SK-N-SH (cell line): Measurements from ENCODE around the gene EGFLAM. TPM values are rescaled to one million over a fixed set of nuclear protein-coding genes. Genes with fewer than 3 reads are reported as not detected.

Experiments
- CTCF ChIA-PET: fragments of 300-600, 350-600 bp; formaldehyde crosslinking; extraction: SDS; loops from one replicate; lab custom pipeline; 2021; lab: Yijun Ruan, JAX
- POLR2A ChIA-PET: fragments of 350-600 bp; sonication (Branson Sonifier 250); formaldehyde crosslinking; extraction: SDS; loops from one replicate; lab custom pipeline; 2020; ENCODE audit warnings: antibody characterized with exemption, inconsistent platforms; lab: Yijun Ruan, JAX
- DNase-seq: peaks from one replicate; pipeline ENCODE4 v3.0.0; 2012
- H2AFZ ChIP-seq: fragments of 200-600 bp; sonication (generic); 2 replicates; pipeline ENCODE4 v1.8.1; 2016; ENCODE audit warnings: antibody characterized with exemption, mild to moderate bottlenecking, low read depth
- H3F3A ChIP-seq: fragments of 200-600 bp; sonication (generic); replicated peaks from 2 replicates; pipeline ENCODE3; 2016; ENCODE audit warnings: antibody characterized with exemption, mild to moderate bottlenecking; ENCODE audit not compliant: insufficient read depth
- H3K27ac ChIP-seq, 2 experiments: fragments of 200-500 bp in 1 of 2; fragments of 200-600 bp in 1 of 2; sonication (Bioruptor generic) in 1 of 2; sonication (generic), shearing (Covaris generic) in 1 of 2; 2 replicates each; pipeline versions ENCODE4 v1.5.1 to v1.6.1; 2014 to 2016; ENCODE audit warnings: low read depth in 2 of 2, inconsistent platforms in 1 of 2, low read length in 1 of 2, mild to moderate bottlenecking in 1 of 2, mixed read lengths in 1 of 2
- H3K27me3 ChIP-seq: fragments of 200-600 bp; sonication (generic), shearing (Covaris generic); 2 replicates; pipeline ENCODE4 v1.6.1; 2016; ENCODE audit warnings: mixed run types; ENCODE audit not compliant: insufficient read depth
- H3K36me3 ChIP-seq, 2 experiments: fragments of 200-500 bp in 1 of 2; fragments of 200-600 bp in 1 of 2; sonication (Bioruptor generic) in 1 of 2; sonication (generic) in 1 of 2; replicated peaks in 1 of 2; 2 replicates each; pipeline versions ENCODE3 to v1.5.1; 2014 to 2016; ENCODE audit warnings: low read length in 1 of 2, mild to moderate bottlenecking in 1 of 2; ENCODE audit not compliant: insufficient read depth in 2 of 2, control insufficient read depth in 1 of 2
- H3K4me1 ChIP-seq, 2 experiments: fragments of 200-500 bp in 1 of 2; fragments of 200-600 bp in 1 of 2; sonication (Bioruptor generic) in 1 of 2; sonication (generic), shearing (Covaris generic) in 1 of 2; 2 replicates each; pipeline versions ENCODE4 v1.5.1 to v1.6.1; 2014 to 2016; ENCODE audit warnings: low read depth in 1 of 2, low read length in 1 of 2, mixed run types in 1 of 2; ENCODE audit not compliant: insufficient read depth in 2 of 2, control insufficient read depth in 1 of 2
- H3K4me2 ChIP-seq: fragments of 200-600 bp; sonication (generic), shearing (Covaris generic); 2 replicates; pipeline ENCODE4 v1.6.1; 2017; ENCODE audit warnings: mixed run types
- H3K4me3 ChIP-seq, 2 experiments: fragments of 200-500 bp in 1 of 2; fragments of 200-600 bp in 1 of 2; sonication (Bioruptor generic) in 1 of 2; sonication (generic), shearing (Covaris generic) in 1 of 2; 2 replicates each; pipeline versions ENCODE4 v1.5.1 to v1.8.1; 2014 to 2016; ENCODE audit warnings: low read depth in 2 of 2, inconsistent platforms in 1 of 2, low read length in 1 of 2, mild to moderate bottlenecking in 1 of 2, mixed read lengths in 1 of 2, moderate library complexity in 1 of 2
- H3K79me2 ChIP-seq: fragments of 200-600 bp; sonication (generic); 2 replicates; pipeline ENCODE4 v1.8.1; 2017; ENCODE audit warnings: mild to moderate bottlenecking; ENCODE audit not compliant: insufficient read depth
- H3K9ac ChIP-seq: fragments of 200-600 bp; sonication (generic); 2 replicates; pipeline ENCODE4 v1.6.1; 2017; ENCODE audit warnings: mixed run types
- H3K9me2 ChIP-seq: fragments of 200-600 bp; sonication (generic); 2 replicates; pipeline ENCODE4 v1.6.1; 2017; ENCODE audit warnings: mixed run types
- H3K9me3 ChIP-seq: fragments of 200-600 bp; sonication (generic); 2 replicates; pipeline ENCODE4 v1.6.1; 2017; ENCODE audit warnings: mixed run types, mild to moderate bottlenecking, moderate library complexity
- H4K20me1 ChIP-seq: fragments of 200-600 bp; sonication (generic); 2 replicates; pipeline ENCODE4 v1.6.1; 2017; ENCODE audit warnings: mild to moderate bottlenecking, mixed run types; ENCODE audit not compliant: insufficient read depth
- CHD2 ChIP-seq: fragments of 150-350 bp; IDR thresholded peaks from 2 replicates; pipeline ENCODE4 v1.6.1; 2018; ENCODE audit warnings: low read length; ENCODE audit not compliant: partially characterized antibody
- ELF1 ChIP-seq: IDR thresholded peaks from 2 replicates; pipeline ENCODE4 v1.4.0; 2012
- EP300 ChIP-seq, 2 experiments: IDR thresholded peaks; 2 replicates each; pipeline versions ENCODE4 v1.4.0 to v1.6.1; 2012; ENCODE audit warnings: borderline replicate concordance in 1 of 2, low read depth in 1 of 2, low read length in 1 of 2
- FOSL2 ChIP-seq: IDR thresholded peaks from 2 replicates; pipeline ENCODE4 v1.4.0; 2012; ENCODE audit warnings: low read depth, mild to moderate bottlenecking, moderate library complexity, borderline replicate concordance
- FOXJ3 ChIP-seq: sonication (generic); formaldehyde crosslinking; IDR thresholded peaks from 2 replicates; pipeline ENCODE4 v1.5.1; 2020; ENCODE audit warnings: mild to moderate bottlenecking, missing genetic modification reagents
- FOXM1 ChIP-seq: IDR thresholded peaks from 2 replicates; pipeline ENCODE4 v1.4.0; 2012; ENCODE audit warnings: low read depth, mild to moderate bottlenecking
- GABPA ChIP-seq: IDR thresholded peaks from 2 replicates; pipeline ENCODE4 v1.4.0; 2012; ENCODE audit warnings: low read depth, mild to moderate bottlenecking
- GATA2 ChIP-seq: sonication (generic); formaldehyde crosslinking; IDR thresholded peaks from 2 replicates; pipeline ENCODE4 v1.5.0; 2020; ENCODE audit warnings: mild to moderate bottlenecking, missing genetic modification reagents
- IRF3 ChIP-seq: fragments of 150-350 bp; IDR thresholded peaks from 2 replicates; pipeline ENCODE4 v1.6.1; 2016; ENCODE audit warnings: mild to moderate bottlenecking, low read depth, low read length
- MAX ChIP-seq: IDR thresholded peaks from 2 replicates; pipeline ENCODE4 v1.4.0; 2012; ENCODE audit warnings: low read depth
- MEF2A ChIP-seq: IDR thresholded peaks from 2 replicates; pipeline ENCODE4 v1.4.0; 2012; ENCODE audit warnings: low read depth, borderline replicate concordance
- MXI1 ChIP-seq: IDR thresholded peaks from 2 replicates; pipeline ENCODE4 v1.6.1; 2012; ENCODE audit warnings: mild to moderate bottlenecking, low read depth, low read length, improper control_type of control experiment
- NFIC ChIP-seq: IDR thresholded peaks from 2 replicates; pipeline ENCODE4 v1.4.0; 2012; ENCODE audit warnings: borderline replicate concordance
- RAD21 ChIP-seq: IDR thresholded peaks from 2 replicates; pipeline ENCODE4 v1.6.1; 2012; ENCODE audit warnings: mild to moderate bottlenecking, low read length
- RFX5 ChIP-seq: IDR thresholded peaks from 2 replicates; pipeline ENCODE4 v1.6.1; 2012; ENCODE audit warnings: mild to moderate bottlenecking, improper control_type of control experiment, low read length
- RXRA ChIP-seq: IDR thresholded peaks from 2 replicates; pipeline ENCODE4 v1.4.0; 2012; ENCODE audit warnings: low read depth, mild to moderate bottlenecking, borderline replicate concordance
- SIN3A ChIP-seq: IDR thresholded peaks from 2 replicates; pipeline ENCODE4 v1.6.1; 2012; ENCODE audit warnings: low read depth, mild to moderate bottlenecking, low read length, moderate library complexity, borderline replicate concordance
- SMC3 ChIP-seq: IDR thresholded peaks from 2 replicates; pipeline ENCODE4 v1.6.1; 2012; ENCODE audit warnings: low read depth, low read length, improper control_type of control experiment
- TAF1 ChIP-seq: IDR thresholded peaks from 2 replicates; pipeline ENCODE4 v1.6.1; 2012; ENCODE audit warnings: low read depth, mild to moderate bottlenecking, low read length, moderate library complexity, borderline replicate concordance
- TEAD4 ChIP-seq: IDR thresholded peaks from 2 replicates; pipeline ENCODE4 v1.4.0; 2012; ENCODE audit warnings: mild to moderate bottlenecking, borderline replicate concordance; ENCODE audit not compliant: insufficient read depth
- USF1 ChIP-seq: IDR thresholded peaks from 2 replicates; pipeline ENCODE4 v1.4.0; 2012; ENCODE audit warnings: low read depth, borderline replicate concordance
- USF2 ChIP-seq: fragments of 150-350 bp; IDR thresholded peaks from 2 replicates; pipeline ENCODE4 v1.6.1; 2017; ENCODE audit warnings: antibody characterized with exemption, low read length, low read depth, borderline replicate concordance
- YY1 ChIP-seq: IDR thresholded peaks from 2 replicates; pipeline ENCODE4 v1.4.0; 2012; ENCODE audit warnings: low read depth, mild to moderate bottlenecking
- ZBTB33 ChIP-seq: IDR thresholded peaks from 2 replicates; pipeline ENCODE4 v1.4.0; 2012; ENCODE audit warnings: low read depth, borderline replicate concordance
- WGBS: methylation state at CpG from one replicate; pipeline ENCODE4 v1.1.6; 2017; ENCODE audit warnings: low lambda C conversion rate; 5-methylcytosine and 5-hydroxymethylcytosine counted together
- polyA plus RNA-seq, 3 experiments: library from polyadenylated mRNA; depleted of rRNA; stranded (reverse); fragments of >200 nt; gene quantifications; 2 replicates each; pipeline ENCODE4 v1.2.3, GENCODE V29; 2012

The EGFLAM gene
- polyA plus RNA-seq, 1 of the 3 experiments (the other 2 are of a cell fraction), result 0.05 TPM

GRCh38 chr5:38226091-38226490 is 32.3 kb upstream of the EGFLAM start:
- TF ChIP-seq ZBTB33, result no peak
- TF ChIP-seq USF1, result no peak
- TF ChIP-seq YY1, result no peak
- no peak for TF ChIP-seq CHD2
- TF ChIP-seq IRF3, result no peak
- TF ChIP-seq RXRA, result no peak
- TF ChIP-seq RAD21, result no peak
- TF ChIP-seq TEAD4, result no peak
- no peak for TF ChIP-seq SMC3
- no peak for TF ChIP-seq RFX5
- WGBS, result 83% methylated on average over 7 of the region's 7 CpGs
- POLR2A ChIA-PET, result no interaction called here

GRCh38 chr5:38228914-38229313 is 29.4 kb upstream of the EGFLAM start:
- no peak overlapping the region for H3K4me2 ChIP-seq
- H3K4me3 ChIP-seq, result no peak overlapping the region
- CTCF ChIA-PET, result no interaction called here
- H3F3A ChIP-seq, result no peaks in the 10 kb centered on the region
- no peaks in the 10 kb centered on the region for H3K9me2 ChIP-seq
- 63% methylated on average over 6 of the region's 6 CpGs for whole genome bisulfite sequencing
- no peak overlapping the region for H2AFZ ChIP-seq
- no peak for DNase-seq
- H3K79me2 ChIP-seq, result no peaks in the 10 kb centered on the region
- H3K4me1 ChIP-seq, result peaks cover 0 to 8% of the 10 kb centered on the region in 2 experiments; a peak in 1 of 4 replicates
- POLR2A ChIA-PET, result no interaction called here
- no peaks in the 10 kb centered on the region for H3K9me3 ChIP-seq
- H3K9ac ChIP-seq, result no peak overlapping the region
- TF ChIP-seq EP300 (IDR thresholded peaks at IDR 0.05; ENCODE audit: borderline replicate concordance in 1 of 2, low read depth in 1 of 2, low read length in 1 of 2), result no peak
- TF ChIP-seq FOSL2, result no peak
- no peak for TF ChIP-seq USF2
- no peak for TF ChIP-seq RXRA
- no peak for TF ChIP-seq RFX5
- TF ChIP-seq RAD21, result no peak
- no peak for TF ChIP-seq MEF2A
- no peak for TF ChIP-seq MXI1
- TF ChIP-seq SMC3, result no peak
- no peak for TF ChIP-seq TAF1
- no peak for TF ChIP-seq ELF1
- TF ChIP-seq MAX, result no peak
- no peak for TF ChIP-seq GATA2 (CRISPR knock-in tag)
- no peak for TF ChIP-seq FOXM1
- TF ChIP-seq GABPA, result no peak
- TF ChIP-seq SIN3A, result no peak
- TF ChIP-seq NFIC, result no peak
- no peak for TF ChIP-seq FOXJ3 (CRISPR knock-in tag)
- H3K27me3 ChIP-seq, result no peaks in the 10 kb centered on the region
- H3K36me3 ChIP-seq, result no peaks in the 10 kb centered on the region
- no peaks in the 10 kb centered on the region for H4K20me1 ChIP-seq
- H3K27ac ChIP-seq, result no peak overlapping the region

More at GRCh38 chr5:38226091-38226490, 32.3 kb upstream of the EGFLAM start:
- Histone ChIP-seq H3K9ac (no peak overlapping the region), H3K9me3 (no peaks in the 10 kb centered on the region), H3K4me1 (peaks cover 0 to 8% of the 10 kb centered on the region in 2 experiments; a peak in 1 of 4 replicates), H3K4me3 (no peak overlapping the region), H2AFZ (no peak overlapping the region), H3K4me2 (no peak overlapping the region), H3F3A (no peaks in the 10 kb centered on the region), H3K27me3 (no peaks in the 10 kb centered on the region), H3K9me2 (no peaks in the 10 kb centered on the region), H4K20me1 (no peaks in the 10 kb centered on the region), H3K36me3 (no peaks in the 10 kb centered on the region), H3K27ac (no peak overlapping the region), H3K79me2 (no peaks in the 10 kb centered on the region)
- CTCF ChIA-PET, result interaction anchor here (1.0 to 1.2 kb wide), 2 partner anchors 39 to 157 kb away, joined by 4 to 5 read pairs; no protein-coding TSS in a partner anchor
- no peak for DNase-seq
